ENCODE measurements around the gene SPOCK2.

SPOCK2 gene

DNA sequence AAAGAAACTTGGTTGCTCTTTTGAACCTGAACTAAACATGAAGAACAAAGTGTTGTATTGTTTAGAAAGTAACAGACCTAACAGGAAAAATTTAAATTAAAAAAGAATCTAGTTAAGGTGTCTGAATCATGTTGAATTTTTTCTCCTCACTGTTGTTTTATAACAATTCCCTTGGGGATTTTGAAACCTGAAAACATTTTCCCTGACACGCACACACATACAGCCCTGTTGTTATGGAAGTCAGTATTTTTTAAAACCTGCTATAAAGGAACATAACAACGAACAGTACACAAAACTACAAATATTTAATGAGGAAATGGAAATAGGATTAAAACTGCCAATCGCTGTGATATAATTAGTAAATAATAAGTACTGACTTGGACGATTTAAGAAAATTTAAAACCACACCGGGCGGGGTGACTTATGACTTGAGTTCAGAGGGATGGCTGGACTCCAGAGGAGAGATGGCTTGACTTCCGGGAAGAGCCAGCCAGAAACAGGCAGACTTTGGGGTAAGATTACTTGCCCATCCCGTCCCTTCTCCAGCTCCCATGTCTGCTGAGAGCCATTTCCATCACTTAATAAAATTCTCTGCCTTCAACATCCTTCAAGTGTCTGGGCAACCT, 16.2 kb upstream of the SPOCK2 start:
- no peak for TF ChIP-seq FOXP2 (optimal IDR thresholded peaks at IDR 0.05; ENCODE audit: borderline replicate concordance, extremely low read depth, extremely low read length, insufficient read depth)
- TF ChIP-seq SIN3A (IDR thresholded peaks at IDR 0.05; ENCODE audit: borderline replicate concordance, insufficient read depth, low read length): no peak
- TF ChIP-seq, protein P1, sequence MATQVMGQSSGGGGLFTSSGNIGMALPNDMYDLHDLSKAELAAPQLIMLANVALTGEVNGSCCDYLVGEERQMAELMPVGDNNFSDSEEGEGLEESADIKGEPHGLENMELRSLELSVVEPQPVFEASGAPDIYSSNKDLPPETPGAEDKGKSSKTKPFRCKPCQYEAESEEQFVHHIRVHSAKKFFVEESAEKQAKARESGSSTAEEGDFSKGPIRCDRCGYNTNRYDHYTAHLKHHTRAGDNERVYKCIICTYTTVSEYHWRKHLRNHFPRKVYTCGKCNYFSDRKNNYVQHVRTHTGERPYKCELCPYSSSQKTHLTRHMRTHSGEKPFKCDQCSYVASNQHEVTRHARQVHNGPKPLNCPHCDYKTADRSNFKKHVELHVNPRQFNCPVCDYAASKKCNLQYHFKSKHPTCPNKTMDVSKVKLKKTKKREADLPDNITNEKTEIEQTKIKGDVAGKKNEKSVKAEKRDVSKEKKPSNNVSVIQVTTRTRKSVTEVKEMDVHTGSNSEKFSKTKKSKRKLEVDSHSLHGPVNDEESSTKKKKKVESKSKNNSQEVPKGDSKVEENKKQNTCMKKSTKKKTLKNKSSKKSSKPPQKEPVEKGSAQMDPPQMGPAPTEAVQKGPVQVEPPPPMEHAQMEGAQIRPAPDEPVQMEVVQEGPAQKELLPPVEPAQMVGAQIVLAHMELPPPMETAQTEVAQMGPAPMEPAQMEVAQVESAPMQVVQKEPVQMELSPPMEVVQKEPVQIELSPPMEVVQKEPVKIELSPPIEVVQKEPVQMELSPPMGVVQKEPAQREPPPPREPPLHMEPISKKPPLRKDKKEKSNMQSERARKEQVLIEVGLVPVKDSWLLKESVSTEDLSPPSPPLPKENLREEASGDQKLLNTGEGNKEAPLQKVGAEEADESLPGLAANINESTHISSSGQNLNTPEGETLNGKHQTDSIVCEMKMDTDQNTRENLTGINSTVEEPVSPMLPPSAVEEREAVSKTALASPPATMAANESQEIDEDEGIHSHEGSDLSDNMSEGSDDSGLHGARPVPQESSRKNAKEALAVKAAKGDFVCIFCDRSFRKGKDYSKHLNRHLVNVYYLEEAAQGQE (IDR thresholded peaks at IDR 0.05; ENCODE audit: insufficient read depth in 1 of 2, low read depth in 2 of 2, low read length in 2 of 2): no peak
- TF ChIP-seq TAF1 (IDR thresholded peaks at IDR 0.05; ENCODE audit: borderline replicate concordance, insufficient read depth, low read length): no peak
- TF ChIP-seq POLR2AphosphoS5 (IDR thresholded peaks at IDR 0.05; ENCODE audit: low read depth, low read length): no peak

DNA sequence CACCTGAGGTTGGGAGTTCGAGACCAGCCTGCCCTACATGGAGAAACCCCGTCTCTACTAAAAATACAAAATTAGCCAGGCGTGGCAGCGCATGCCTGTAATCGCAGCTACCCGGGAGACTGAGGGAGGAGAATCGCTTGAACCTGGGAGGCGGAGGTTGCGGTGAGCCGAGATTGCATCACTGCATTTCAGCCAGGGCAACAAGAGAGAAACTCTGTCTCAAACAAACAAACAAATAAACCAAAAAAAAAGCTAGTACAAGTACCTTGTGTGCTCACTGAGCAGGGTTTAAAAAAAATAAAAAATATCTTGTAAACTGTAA, 11.2 kb upstream of the SPOCK2 start:
- TF ChIP-seq FOXP2 (optimal IDR thresholded peaks at IDR 0.05; ENCODE audit: borderline replicate concordance, extremely low read depth, extremely low read length, insufficient read depth) (no peak), SIN3A (IDR thresholded peaks at IDR 0.05; ENCODE audit: borderline replicate concordance, insufficient read depth, low read length) (no peak), TAF1 (IDR thresholded peaks at IDR 0.05; ENCODE audit: borderline replicate concordance, insufficient read depth, low read length) (no peak), POLR2AphosphoS5 (IDR thresholded peaks at IDR 0.05; ENCODE audit: low read depth, low read length) (no peak)
- TF ChIP-seq, protein P1 (IDR thresholded peaks at IDR 0.05; ENCODE audit: insufficient read depth in 1 of 2, low read depth in 2 of 2, low read length in 2 of 2): no peak

DNA sequence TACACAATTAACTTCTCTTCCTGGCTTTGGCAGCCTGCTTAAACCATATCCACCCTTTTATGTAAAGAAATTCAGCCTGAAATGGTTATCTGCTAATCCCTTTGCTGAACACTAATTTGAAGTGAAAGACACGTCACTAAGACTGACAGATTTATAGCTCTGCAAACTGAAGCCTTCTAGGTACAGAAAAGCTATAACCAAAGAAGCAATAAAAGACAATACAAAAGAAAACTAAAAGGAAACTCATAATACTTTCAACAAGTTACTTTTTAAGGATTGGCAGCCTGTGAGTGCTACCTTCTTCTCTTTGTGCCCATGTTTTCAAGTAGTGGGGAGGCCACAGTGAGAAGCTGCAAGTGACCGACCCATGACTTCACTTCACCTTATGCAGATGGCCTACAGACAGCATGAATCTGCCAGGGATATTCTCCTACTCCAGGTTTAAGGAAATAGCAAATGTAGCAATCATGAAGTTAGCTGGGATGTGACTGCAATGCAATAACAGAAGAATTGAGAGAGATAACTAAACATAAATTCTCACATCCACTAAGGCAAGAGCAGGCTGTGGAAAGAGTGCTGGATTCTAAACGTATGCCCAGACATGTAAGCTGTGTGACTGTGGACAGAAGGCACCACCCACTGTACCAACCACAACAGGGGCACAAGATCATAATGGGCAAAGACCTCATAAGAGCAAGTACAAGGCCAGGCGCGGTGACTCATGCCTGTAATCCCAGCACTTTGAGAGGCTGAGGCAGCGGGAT, 10.7 kb upstream of the SPOCK2 start:
- TF ChIP-seq POLR2AphosphoS5 (IDR thresholded peaks at IDR 0.05; ENCODE audit: low read depth, low read length) (no peak), TAF1 (IDR thresholded peaks at IDR 0.05; ENCODE audit: borderline replicate concordance, insufficient read depth, low read length) (no peak), FOXP2 (optimal IDR thresholded peaks at IDR 0.05; ENCODE audit: borderline replicate concordance, extremely low read depth, extremely low read length, insufficient read depth) (no peak), SIN3A (IDR thresholded peaks at IDR 0.05; ENCODE audit: borderline replicate concordance, insufficient read depth, low read length) (no peak)
- TF ChIP-seq, protein P1 (IDR thresholded peaks at IDR 0.05; ENCODE audit: insufficient read depth in 1 of 2, low read depth in 2 of 2, low read length in 2 of 2): no peak

DNA sequence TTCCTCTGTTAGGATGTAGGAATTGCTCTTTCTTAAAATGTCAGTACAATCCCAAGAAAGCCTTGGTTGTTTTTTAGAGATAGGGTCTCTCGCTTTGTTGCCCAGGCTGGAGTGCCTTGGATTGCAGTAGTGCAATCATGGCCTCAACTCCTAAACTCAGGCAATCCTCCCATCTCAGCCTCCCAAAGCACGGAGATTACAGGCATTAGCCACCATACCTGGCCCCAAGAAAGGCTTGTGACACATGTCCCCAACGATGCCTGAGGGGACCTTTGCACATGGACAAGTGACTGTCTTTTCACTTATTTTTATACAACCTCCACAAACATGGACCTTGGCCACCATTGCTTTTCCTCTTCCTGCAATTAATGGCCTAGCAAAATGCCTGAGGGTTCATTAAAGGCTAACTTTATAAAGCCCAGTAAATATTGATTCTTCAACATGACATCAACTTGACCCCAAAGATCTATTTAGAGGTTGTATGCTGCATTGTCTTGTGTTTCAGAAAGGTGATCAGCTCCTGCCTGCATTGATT, 10.0 kb upstream of the SPOCK2 start:
- no peak for TF ChIP-seq POLR2AphosphoS5 (IDR thresholded peaks at IDR 0.05; ENCODE audit: low read depth, low read length)
- no peak for TF ChIP-seq FOXP2 (optimal IDR thresholded peaks at IDR 0.05; ENCODE audit: borderline replicate concordance, extremely low read depth, extremely low read length, insufficient read depth)
- TF ChIP-seq, protein P1 (IDR thresholded peaks at IDR 0.05; ENCODE audit: insufficient read depth in 1 of 2, low read depth in 2 of 2, low read length in 2 of 2): no peak
- TF ChIP-seq SIN3A (IDR thresholded peaks at IDR 0.05; ENCODE audit: borderline replicate concordance, insufficient read depth, low read length): no peak
- TF ChIP-seq TAF1 (IDR thresholded peaks at IDR 0.05; ENCODE audit: borderline replicate concordance, insufficient read depth, low read length): no peak

Data from PFSK-1 (cell line).